WTC11 (cell line): ENCODE measurements around the gene MERTK. TPM values are rescaled to one million over a fixed set of nuclear protein-coding genes. Genes with fewer than 3 reads are reported as not detected.

Source experiments
- ATAC-seq: fragments of 200-7000 bp; cut with Tn5 transposase; 2 replicates; pipeline ENCODE4 v1.10.0; 2021; ENCODE audit warnings: mild to moderate bottlenecking, moderate library complexity
- CTCF ChIA-PET: fragments of 300-600 bp; sonication (Branson Sonifier 250); formaldehyde crosslinking; loops from one replicate; lab custom pipeline; 2021; ENCODE audit warnings: antibody characterized with exemption; lab: Charles Lee
- POLR2A ChIA-PET: fragments of 350-600 bp; sonication (Branson Sonifier 250); formaldehyde crosslinking; loops from one replicate; lab custom pipeline; 2021; ENCODE audit warnings: antibody characterized with exemption; lab: Charles Lee
- DNase-seq: peaks from one replicate; pipeline ENCODE4 v3.0.0; 2021; ENCODE audit warnings: low spot score
- H3K27ac Mint-ChIP-seq: 2 replicates; pipeline ENCODE4 v1.8.0; 2021; ENCODE audit warnings: mixed read lengths
- H3K27me3 Mint-ChIP-seq: 2 replicates; pipeline ENCODE4 v1.8.0; 2021; ENCODE audit warnings: low read depth, mild to moderate bottlenecking, moderate library complexity, mixed read lengths
- H3K36me3 Mint-ChIP-seq: 2 replicates; pipeline ENCODE4 v1.8.0; 2021; ENCODE audit warnings: mixed read lengths
- H3K4me1 Mint-ChIP-seq: 2 replicates; pipeline ENCODE4 v1.8.0; 2022; ENCODE audit warnings: mixed read lengths
- H3K4me3 Mint-ChIP-seq: 2 replicates; pipeline ENCODE4 v1.8.0; 2021; ENCODE audit warnings: mild to moderate bottlenecking, moderate library complexity, mixed read lengths
- H3K9me3 Mint-ChIP-seq: 2 replicates; pipeline ENCODE4 v1.8.0; 2021; ENCODE audit warnings: mixed read lengths
- AR ChIP-seq: fragments of 250-450 bp; sonication (Bioruptor Pico); IDR thresholded peaks from 2 replicates; pipeline ENCODE4 v1.9.0; 2021; ENCODE audit warnings: mild to moderate bottlenecking
- ETV6 ChIP-seq: sonication (generic); formaldehyde crosslinking; IDR thresholded peaks from 2 replicates; pipeline ENCODE4 v1.8.1; 2022; ENCODE audit warnings: mild to moderate bottlenecking, missing genetic modification reagents
- FOXK1 ChIP-seq: sonication (generic); formaldehyde crosslinking; IDR thresholded peaks from 2 replicates; pipeline ENCODE4 v1.8.0; 2022; ENCODE audit warnings: mild to moderate bottlenecking, moderate library complexity, missing genetic modification reagents
- GABPB1 ChIP-seq: sonication (generic); formaldehyde crosslinking; IDR thresholded peaks from 2 replicates; pipeline ENCODE4 v1.8.1; 2023; ENCODE audit warnings: mild to moderate bottlenecking, missing genetic modification reagents
- GRHL2 ChIP-seq: fragments of 250-450 bp; sonication (Bioruptor Pico); IDR thresholded peaks from 2 replicates; pipeline ENCODE4 v1.8.0; 2022; ENCODE audit warnings: mild to moderate bottlenecking, moderate library complexity; ENCODE audit not compliant: insufficient replicate concordance, severe bottlenecking
- IRF1 ChIP-seq: sonication (generic); formaldehyde crosslinking; IDR thresholded peaks from 2 replicates; pipeline ENCODE4 v1.8.0; 2023; ENCODE audit warnings: missing genetic modification reagents
- PRDM15 ChIP-seq: sonication (generic); formaldehyde crosslinking; IDR thresholded peaks from 2 replicates; pipeline ENCODE4 v1.8.0; 2022; ENCODE audit warnings: missing genetic modification reagents
- PREB ChIP-seq: sonication (generic); formaldehyde crosslinking; IDR thresholded peaks from 2 replicates; pipeline ENCODE4 v1.8.1; 2022; ENCODE audit warnings: mild to moderate bottlenecking, missing genetic modification reagents, moderate library complexity, borderline replicate concordance
- SP1 ChIP-seq: sonication (generic); formaldehyde crosslinking; conservative IDR thresholded peaks from 2 replicates; pipeline ENCODE4 v1.8.1; 2022; ENCODE audit warnings: missing genetic modification reagents
- ZNF532 ChIP-seq: fragments of 250-450 bp; sonication (Bioruptor Pico); IDR thresholded peaks from 2 replicates; pipeline ENCODE4 v1.9.0; 2021; ENCODE audit warnings: mild to moderate bottlenecking, borderline replicate concordance
- total RNA-seq: library from RNA; stranded (reverse); gene quantifications from 3 replicates; pipeline ENCODE4 v1.2.3, GENCODE V29; 2021
- TF ChIP-seq, protein P1 (sequence below): sonication (generic); formaldehyde crosslinking; IDR thresholded peaks from 2 replicates; pipeline ENCODE4 v1.8.1; 2022; ENCODE audit warnings: low read depth, mild to moderate bottlenecking, moderate library complexity, missing genetic modification reagents, borderline replicate concordance
- TF ChIP-seq, protein P2 (sequence below): fragments of 250-450 bp; sonication (Bioruptor Pico); IDR thresholded peaks from 2 replicates; pipeline ENCODE4 v1.9.0; 2021; ENCODE audit warnings: mild to moderate bottlenecking
- TF ChIP-seq, protein P3 (sequence below): fragments of 250-450 bp; sonication (Bioruptor Pico); IDR thresholded peaks from 2 replicates; pipeline ENCODE4 v1.8.0; 2021; ENCODE audit warnings: mild to moderate bottlenecking
- TF ChIP-seq, protein P4 (sequence below): sonication (generic); formaldehyde crosslinking; conservative IDR thresholded peaks from 2 replicates; pipeline ENCODE4 v1.8.1; 2023; ENCODE audit warnings: mild to moderate bottlenecking, low read depth, missing genetic modification reagents, moderate library complexity
- TF ChIP-seq, protein P5 (sequence below): sonication (generic); formaldehyde crosslinking; IDR thresholded peaks from 2 replicates; pipeline ENCODE4 v1.8.0; 2022; ENCODE audit warnings: mild to moderate bottlenecking, missing genetic modification reagents

The MERTK gene
- total RNA-seq, 1 experiment from 2014 or later: 6.9 TPM

- H3K27me3 Mint-ChIP-seq: no peaks in the 10 kb centered on the region
- H3K27ac Mint-ChIP-seq: no peak overlapping the region
- POLR2A ChIA-PET: no interaction called here
- no peaks in the 10 kb centered on the region for H3K4me1 Mint-ChIP-seq
- ATAC-seq (no peak), DNase-seq (no peak)
- TF ChIP-seq ZNF532 (CRISPR knock-in tag) (no peak), PRDM15 (no peak), ETV6 (CRISPR knock-in tag) (no peak), GABPB1 (CRISPR knock-in tag) (no peak), AR (CRISPR knock-in tag) (no peak), FOXK1 (no peak), GRHL2 (CRISPR knock-in tag) (no peak), SP1 (CRISPR knock-in tag) (no peak), IRF1 (CRISPR knock-in tag) (no peak), PREB (CRISPR knock-in tag) (no peak)
- TF ChIP-seq, protein P1, sequence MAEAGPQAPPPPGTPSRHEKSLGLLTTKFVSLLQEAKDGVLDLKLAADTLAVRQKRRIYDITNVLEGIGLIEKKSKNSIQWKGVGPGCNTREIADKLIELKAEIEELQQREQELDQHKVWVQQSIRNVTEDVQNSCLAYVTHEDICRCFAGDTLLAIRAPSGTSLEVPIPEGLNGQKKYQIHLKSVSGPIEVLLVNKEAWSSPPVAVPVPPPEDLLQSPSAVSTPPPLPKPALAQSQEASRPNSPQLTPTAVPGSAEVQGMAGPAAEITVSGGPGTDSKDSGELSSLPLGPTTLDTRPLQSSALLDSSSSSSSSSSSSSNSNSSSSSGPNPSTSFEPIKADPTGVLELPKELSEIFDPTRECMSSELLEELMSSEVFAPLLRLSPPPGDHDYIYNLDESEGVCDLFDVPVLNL (CRISPR knock-in tag): no peak
- TF ChIP-seq, protein P2, sequence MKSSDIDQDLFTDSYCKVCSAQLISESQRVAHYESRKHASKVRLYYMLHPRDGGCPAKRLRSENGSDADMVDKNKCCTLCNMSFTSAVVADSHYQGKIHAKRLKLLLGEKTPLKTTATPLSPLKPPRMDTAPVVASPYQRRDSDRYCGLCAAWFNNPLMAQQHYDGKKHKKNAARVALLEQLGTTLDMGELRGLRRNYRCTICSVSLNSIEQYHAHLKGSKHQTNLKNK (CRISPR knock-in tag): no peak
- TF ChIP-seq, protein P3, sequence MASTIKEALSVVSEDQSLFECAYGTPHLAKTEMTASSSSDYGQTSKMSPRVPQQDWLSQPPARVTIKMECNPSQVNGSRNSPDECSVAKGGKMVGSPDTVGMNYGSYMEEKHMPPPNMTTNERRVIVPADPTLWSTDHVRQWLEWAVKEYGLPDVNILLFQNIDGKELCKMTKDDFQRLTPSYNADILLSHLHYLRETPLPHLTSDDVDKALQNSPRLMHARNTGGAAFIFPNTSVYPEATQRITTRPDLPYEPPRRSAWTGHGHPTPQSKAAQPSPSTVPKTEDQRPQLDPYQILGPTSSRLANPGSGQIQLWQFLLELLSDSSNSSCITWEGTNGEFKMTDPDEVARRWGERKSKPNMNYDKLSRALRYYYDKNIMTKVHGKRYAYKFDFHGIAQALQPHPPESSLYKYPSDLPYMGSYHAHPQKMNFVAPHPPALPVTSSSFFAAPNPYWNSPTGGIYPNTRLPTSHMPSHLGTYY: no peak
- TF ChIP-seq, protein P4, sequence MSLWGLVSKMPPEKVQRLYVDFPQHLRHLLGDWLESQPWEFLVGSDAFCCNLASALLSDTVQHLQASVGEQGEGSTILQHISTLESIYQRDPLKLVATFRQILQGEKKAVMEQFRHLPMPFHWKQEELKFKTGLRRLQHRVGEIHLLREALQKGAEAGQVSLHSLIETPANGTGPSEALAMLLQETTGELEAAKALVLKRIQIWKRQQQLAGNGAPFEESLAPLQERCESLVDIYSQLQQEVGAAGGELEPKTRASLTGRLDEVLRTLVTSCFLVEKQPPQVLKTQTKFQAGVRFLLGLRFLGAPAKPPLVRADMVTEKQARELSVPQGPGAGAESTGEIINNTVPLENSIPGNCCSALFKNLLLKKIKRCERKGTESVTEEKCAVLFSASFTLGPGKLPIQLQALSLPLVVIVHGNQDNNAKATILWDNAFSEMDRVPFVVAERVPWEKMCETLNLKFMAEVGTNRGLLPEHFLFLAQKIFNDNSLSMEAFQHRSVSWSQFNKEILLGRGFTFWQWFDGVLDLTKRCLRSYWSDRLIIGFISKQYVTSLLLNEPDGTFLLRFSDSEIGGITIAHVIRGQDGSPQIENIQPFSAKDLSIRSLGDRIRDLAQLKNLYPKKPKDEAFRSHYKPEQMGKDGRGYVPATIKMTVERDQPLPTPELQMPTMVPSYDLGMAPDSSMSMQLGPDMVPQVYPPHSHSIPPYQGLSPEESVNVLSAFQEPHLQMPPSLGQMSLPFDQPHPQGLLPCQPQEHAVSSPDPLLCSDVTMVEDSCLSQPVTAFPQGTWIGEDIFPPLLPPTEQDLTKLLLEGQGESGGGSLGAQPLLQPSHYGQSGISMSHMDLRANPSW (CRISPR knock-in tag): no peak
- TF ChIP-seq, protein P5, sequence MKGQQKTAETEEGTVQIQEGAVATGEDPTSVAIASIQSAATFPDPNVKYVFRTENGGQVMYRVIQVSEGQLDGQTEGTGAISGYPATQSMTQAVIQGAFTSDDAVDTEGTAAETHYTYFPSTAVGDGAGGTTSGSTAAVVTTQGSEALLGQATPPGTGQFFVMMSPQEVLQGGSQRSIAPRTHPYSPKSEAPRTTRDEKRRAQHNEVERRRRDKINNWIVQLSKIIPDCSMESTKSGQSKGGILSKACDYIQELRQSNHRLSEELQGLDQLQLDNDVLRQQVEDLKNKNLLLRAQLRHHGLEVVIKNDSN: no peak
- H3K4me3 Mint-ChIP-seq: no peak overlapping the region
- CTCF ChIA-PET: no interaction called here
- H3K9me3 Mint-ChIP-seq: peaks cover 3% of the 10 kb centered on the region; the same call in 1 of the 2 replicates
- peaks cover 5% of the 10 kb centered on the region for H3K36me3 Mint-ChIP-seq
Observed at GRCh38 chr2:112010751-112011150, 112.3 kb downstream of the MERTK start.
